Left lung (tissue), 10 donors: ENCODE data around the gene WDR49. TPM values are rescaled to one million over a fixed set of nuclear protein-coding genes. Genes with fewer than 3 reads are reported as not detected.

Experiments
- ATAC-seq: fragments of 200-7000 bp; cut with Tn5 transposase; one replicate; pipeline ENCODE4 v1.9.1; 2020; ENCODE audit warnings: moderate library complexity
- DNase-seq, 4 donors: peaks; one replicate each; pipeline ENCODE4 v3.0.0-alpha.2; 2013 to 2020
- H3K27ac ChIP-seq, 2 donors: fragments of 200-600 bp; sonication (generic) in 1 of 2; one replicate each; pipeline versions ENCODE4 v1.5.0 to v1.8.0; 2020 to 2021
- H3K27me3 ChIP-seq, 2 donors: fragments of 200-600 bp; sonication (generic) in 1 of 2; one replicate each; pipeline versions ENCODE4 v1.5.0 to v1.8.0; 2020 to 2021
- H3K36me3 ChIP-seq, 2 donors: fragments of 200-600 bp; sonication (generic) in 1 of 2; one replicate each; pipeline versions ENCODE4 v1.5.0 to v1.8.0; 2020 to 2021
- H3K4me1 ChIP-seq, 2 donors: fragments of 200-600 bp; one replicate each; pipeline ENCODE4 v1.8.0; 2021
- H3K4me3 ChIP-seq, 2 donors: fragments of 200-600 bp; sonication (generic) in 1 of 2; one replicate each; pipeline versions ENCODE4 v1.5.0 to v1.8.0; 2020 to 2021; ENCODE audit warnings: mild to moderate bottlenecking in 1 of 2
- H3K9me3 ChIP-seq, 2 donors: fragments of 200-600 bp; sonication (generic) in 1 of 2; one replicate each; pipeline versions ENCODE4 v1.5.0 to v1.8.0; 2020 to 2021
- CTCF ChIP-seq, 2 donors: fragments of 200-600 bp; sonication (generic) in 1 of 2; IDR thresholded peaks; one replicate each; pipeline versions ENCODE4 v1.5.0 to v1.8.0; 2021; ENCODE audit warnings: antibody characterized with exemption in 2 of 2
- intact Hi-C, 2 donors: fragments of 100-400 bp; cut with DNase I; formaldehyde crosslinking; loops; one replicate each; pipeline versions ENCODE4 v1.11.2 to v1.14.2; 2022
- polyA plus RNA-seq, 6 donors: library from polyadenylated mRNA; unstranded; fragments of 120-200 nt; gene quantifications; one replicate each; pipeline ENCODE4 v1.2.1, GENCODE V29; 2013; ENCODE audit not compliant: insufficient read length in 6 of 6
- total RNA-seq, 2 donors: library from RNA; stranded (reverse); fragmentation: NEBNext Ultra II Directional; extraction: Animal tissue kit (Norgen Biotek cat#: 25700); gene quantifications; one replicate each; pipeline ENCODE4 v1.2.1, GENCODE V29; 2021
- donor health status: DM: no; HTN: yes; CAD: no.
- donor health status: DM: no; HTN: no; CAD: no.

WDR49 gene
- total and polyA plus RNA-seq, 8 donors: 0.99 to 6.0 (median 2.5) TPM

GRCh38 chr3:167450195-167450594 lies 203.5 kb downstream of the WDR49 start:
- Histone ChIP-seq H3K4me1 (no peaks in the 10 kb centered on the region), H3K4me3 (no peak overlapping the region), H3K27ac (no peak overlapping the region), H3K27me3 (no peaks in the 10 kb centered on the region), H3K36me3 (no peaks in the 10 kb centered on the region), H3K9me3 (no peaks in the 10 kb centered on the region)
- TF ChIP-seq CTCF (IDR thresholded peaks at IDR 0.05): no peak
- DNase-seq (no peak), ATAC-seq (no peak)
- intact Hi-C loops: no loop called here

GRCh38 chr3:167445491-167445890 lies 208.3 kb downstream of the WDR49 start:
- Histone ChIP-seq H3K4me3 (no peak overlapping the region), H3K36me3 (no peaks in the 10 kb centered on the region), H3K27me3 (no peaks in the 10 kb centered on the region), H3K27ac (no peak overlapping the region), H3K9me3 (no peaks in the 10 kb centered on the region), H3K4me1 (no peaks in the 10 kb centered on the region)
- intact Hi-C loops: no loop called here
- DNase-seq (no peak), ATAC-seq (no peak)
- TF ChIP-seq CTCF (IDR thresholded peaks at IDR 0.05): no peak

- DNase-seq: no peak
- H3K4me1 ChIP-seq: no peaks in the 10 kb centered on the region
- no peak overlapping the region for H3K4me3 ChIP-seq
- no peak for ATAC-seq
- intact Hi-C loops: no loop called here
- no peaks in the 10 kb centered on the region for H3K36me3 ChIP-seq
- TF ChIP-seq CTCF (IDR thresholded peaks at IDR 0.05): no peak
- H3K27me3 ChIP-seq: no peaks in the 10 kb centered on the region
- H3K27ac ChIP-seq: no peak overlapping the region
- H3K9me3 ChIP-seq: no peaks in the 10 kb centered on the region
Measured at GRCh38 chr3:167441256-167441655, 212.5 kb downstream of the WDR49 start.

GRCh38 chr3:167437428-167438139 lies 216.2 kb downstream of the WDR49 start:
- intact Hi-C loops: no loop called here
- no peak for DNase-seq
- no peaks in the 10 kb centered on the region for H3K36me3 ChIP-seq
- no peak for TF ChIP-seq CTCF (IDR thresholded peaks at IDR 0.05)
- H3K9me3 ChIP-seq: no peaks in the 10 kb centered on the region
- no peaks in the 10 kb centered on the region for H3K4me1 ChIP-seq
- no peak overlapping the region for H3K27ac ChIP-seq
- no peaks in the 10 kb centered on the region for H3K27me3 ChIP-seq
- ATAC-seq: no peak
- no peak overlapping the region for H3K4me3 ChIP-seq

Other genes with a start within 250 kb of the WDR49 start
- gene SERPINI2, start 179.9 kb downstream of the WDR49 start, total RNA-seq: 1 to 10 TPM in 1 of 2 donors, not detected in 1; 1.8 TPM
- 1 to 10 TPM in 4 of 6 donors, under 1 TPM in 2; 0.59 to 2.3 (median 2.1) TPM for gene SERPINI2, start 179.9 kb downstream of the WDR49 start, polyA plus RNA-seq
- gene PDCD10, start 81.0 kb upstream of the WDR49 start, total RNA-seq: 10 to 100 TPM; 45.0 to 56.1 TPM
- gene PDCD10, start 81.0 kb upstream of the WDR49 start, polyA plus RNA-seq: 10 to 100 TPM; 57.2 to 65.7 (median 61.1) TPM
- gene SERPINI1, start 81.8 kb upstream of the WDR49 start, total RNA-seq: 1 to 10 TPM; 6.1 to 7.3 TPM
- 10 to 100 TPM in 5 of 6 donors, 1 to 10 TPM in 1; 9.8 to 19.5 (median 11.5) TPM for gene SERPINI1, start 81.8 kb upstream of the WDR49 start, polyA plus RNA-seq